Measurements from ENCODE around the gene NRG2.

NRG2 gene

GRCh38 chr5:139849942-139850341 lies 193.2 kb downstream of the NRG2 start:
- ATAC-seq: no peak
- TF ChIP-seq TCF4 (CRISPR knock-in tag; IDR thresholded peaks at IDR 0.05; ENCODE audit: borderline replicate concordance) (no peak), ESRRG (CRISPR knock-in tag; IDR thresholded peaks at IDR 0.05) (no peak), ZC3H10 (CRISPR knock-in tag; IDR thresholded peaks at IDR 0.05) (no peak), ZNF70 (CRISPR knock-in tag; IDR thresholded peaks at IDR 0.05) (no peak), CSRNP3 (CRISPR knock-in tag; IDR thresholded peaks at IDR 0.05) (no peak), PPARA (CRISPR knock-in tag; IDR thresholded peaks at IDR 0.05; ENCODE audit: borderline replicate concordance) (no peak), SNAI2 (CRISPR knock-in tag; IDR thresholded peaks at IDR 0.05) (no peak), ISL1 (CRISPR knock-in tag; IDR thresholded peaks at IDR 0.05) (no peak), PATZ1 (CRISPR knock-in tag; IDR thresholded peaks at IDR 0.05; ENCODE audit: borderline replicate concordance) (no peak), ZFP3 (CRISPR knock-in tag; IDR thresholded peaks at IDR 0.05) (no peak), CREB5 (CRISPR knock-in tag; IDR thresholded peaks at IDR 0.05; ENCODE audit: low read depth) (no peak), TSHZ2 (CRISPR knock-in tag; IDR thresholded peaks at IDR 0.05) (no peak), OSR1 (CRISPR knock-in tag; IDR thresholded peaks at IDR 0.05) (no peak), TOX (CRISPR knock-in tag; IDR thresholded peaks at IDR 0.05; ENCODE audit: borderline replicate concordance) (no peak), ZFP30 (CRISPR knock-in tag; IDR thresholded peaks at IDR 0.05) (no peak), ZNF8 (CRISPR knock-in tag; IDR thresholded peaks at IDR 0.05) (no peak)

- no peak for ATAC-seq
- no peak for TF ChIP-seq CSDC2 (CRISPR knock-in tag; IDR thresholded peaks at IDR 0.05)
- TF ChIP-seq ZNF70 (CRISPR knock-in tag; IDR thresholded peaks at IDR 0.05): no peak
- no peak for TF ChIP-seq TSHZ2 (CRISPR knock-in tag; IDR thresholded peaks at IDR 0.05)
- no peak for TF ChIP-seq OSR1 (CRISPR knock-in tag; IDR thresholded peaks at IDR 0.05)
- TF ChIP-seq TCF4 (CRISPR knock-in tag; IDR thresholded peaks at IDR 0.05; ENCODE audit: borderline replicate concordance): no peak
- TF ChIP-seq ZFP3 (CRISPR knock-in tag; IDR thresholded peaks at IDR 0.05): no peak
- no peak for TF ChIP-seq PPARA (CRISPR knock-in tag; IDR thresholded peaks at IDR 0.05; ENCODE audit: borderline replicate concordance)
- no peak for TF ChIP-seq ZNF8 (CRISPR knock-in tag; IDR thresholded peaks at IDR 0.05)
These were observed 193.6 kb downstream of the NRG2 start for GRCh38 chr5:139849501-139849900.

GRCh38 chr5:139848508-139849100 lies 194.5 kb downstream of the NRG2 start:
- TF ChIP-seq BACH2 (CRISPR knock-in tag; IDR thresholded peaks at IDR 0.05; ENCODE audit: borderline replicate concordance) (no peak), ZNF70 (CRISPR knock-in tag; IDR thresholded peaks at IDR 0.05) (no peak), CSDC2 (CRISPR knock-in tag; IDR thresholded peaks at IDR 0.05) (no peak), TOX (CRISPR knock-in tag; IDR thresholded peaks at IDR 0.05; ENCODE audit: borderline replicate concordance) (no peak)
- ATAC-seq: no peak
